Fibroblast of mammary gland (primary cell): ENCODE results near the gene LEKR1.

Experiments used
- DNase-seq: peaks from one replicate; pipeline ENCODE4 v3.0.0-alpha.2; 2010; ENCODE audit warnings: low read depth
- H3K4me3 ChIP-seq: 2 replicates; pipeline ENCODE4 v1.5.1; 2011; ENCODE audit warnings: low read depth, mild to moderate bottlenecking, low read length, moderate library complexity; ENCODE audit not compliant: control insufficient read depth
- CTCF ChIP-seq: conservative IDR thresholded peaks from 2 replicates; pipeline ENCODE4 v1.5.1; 2011; ENCODE audit warnings: low read depth, low read length, inconsistent platforms; ENCODE audit not compliant: control insufficient read depth, insufficient read depth

LEKR1 gene

GRCh38 chr3:157089455-157090221, 263.5 kb downstream of the LEKR1 start:
- TF ChIP-seq CTCF, result no peak
- peak; percentile 66 for DNase-seq
- H3K4me3 ChIP-seq, result no peak overlapping the region

GRCh38 chr3:157091083-157091833, 265.1 kb downstream of the LEKR1 start:
- no peak overlapping the region for H3K4me3 ChIP-seq
- DNase-seq, result no peak
- no peak for TF ChIP-seq CTCF

GRCh38 chr3:157092230-157092629, 266.1 kb downstream of the LEKR1 start:
- no peak for DNase-seq

GRCh38 chr3:157093096-157093495, 266.9 kb downstream of the LEKR1 start:
- DNase-seq, result no peak
- no peak overlapping the region for H3K4me3 ChIP-seq
- TF ChIP-seq CTCF, result no peak

More at GRCh38 chr3:157092230-157092629, 266.1 kb downstream of the LEKR1 start:
- H3K4me3 ChIP-seq, result no peak overlapping the region
- TF ChIP-seq CTCF, result no peak

GRCh38 chr3:157094301-157094700, 268.1 kb downstream of the LEKR1 start:
- TF ChIP-seq CTCF, result no peak
- no peak for DNase-seq

GRCh38 chr3:157094751-157095480, 268.8 kb downstream of the LEKR1 start:
- DNase-seq, result no peak
- H3K4me3 ChIP-seq, result no peak overlapping the region
- no peak for TF ChIP-seq CTCF

More at GRCh38 chr3:157094301-157094700, 268.1 kb downstream of the LEKR1 start:
- no peak overlapping the region for H3K4me3 ChIP-seq
